T follicular helper cell (primary cell): ENCODE measurements around the gene TMEM208.

Experiments used
- DNase-seq: peaks from one replicate; pipeline ENCODE4 v3.0.0-alpha.2; 2020; ENCODE audit warnings: low read depth

TMEM208 gene

DNA sequence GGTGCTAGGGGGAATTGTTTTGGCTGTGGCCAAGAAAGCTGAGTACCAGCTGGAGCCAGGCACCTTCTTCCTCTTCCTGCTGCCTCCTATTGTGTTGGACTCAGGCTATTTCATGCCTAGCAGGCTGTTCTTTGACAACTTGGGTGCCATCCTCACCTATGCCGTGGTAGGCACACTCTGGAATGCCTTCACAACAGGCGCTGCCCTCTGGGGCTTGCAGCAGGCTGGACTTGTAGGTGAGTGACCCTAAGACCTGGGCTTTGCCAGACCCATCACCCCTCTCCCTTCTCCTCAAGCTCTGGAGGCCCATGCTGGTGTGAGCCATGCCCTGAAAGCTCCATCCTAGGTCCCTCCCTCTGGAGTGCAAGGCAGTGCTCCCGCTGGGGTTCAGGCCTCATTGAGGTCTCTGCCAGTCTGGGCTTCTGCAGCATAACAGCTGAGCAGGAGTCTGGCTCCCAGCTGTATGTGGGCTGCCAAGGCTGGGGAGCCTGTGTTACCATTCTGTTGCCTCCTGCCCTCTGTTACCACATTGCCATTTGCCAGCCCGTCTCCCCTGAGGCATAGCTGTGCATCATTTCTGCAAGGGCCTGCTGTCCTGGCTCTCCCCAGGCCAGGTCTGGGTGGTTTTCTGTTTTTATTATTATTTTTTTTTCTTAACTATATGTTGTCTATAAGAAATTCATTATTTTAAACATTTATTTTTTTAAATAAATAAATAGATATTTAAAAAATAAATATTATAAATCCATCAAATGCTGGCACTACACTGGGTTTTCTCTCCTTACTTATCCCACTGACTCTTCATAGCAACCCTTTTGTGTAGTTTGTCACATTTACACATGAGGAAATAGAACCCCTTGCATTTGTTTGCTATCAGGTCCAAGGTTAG lies 25.9 kb downstream of the TMEM208 start:
- no peak for DNase-seq

DNA sequence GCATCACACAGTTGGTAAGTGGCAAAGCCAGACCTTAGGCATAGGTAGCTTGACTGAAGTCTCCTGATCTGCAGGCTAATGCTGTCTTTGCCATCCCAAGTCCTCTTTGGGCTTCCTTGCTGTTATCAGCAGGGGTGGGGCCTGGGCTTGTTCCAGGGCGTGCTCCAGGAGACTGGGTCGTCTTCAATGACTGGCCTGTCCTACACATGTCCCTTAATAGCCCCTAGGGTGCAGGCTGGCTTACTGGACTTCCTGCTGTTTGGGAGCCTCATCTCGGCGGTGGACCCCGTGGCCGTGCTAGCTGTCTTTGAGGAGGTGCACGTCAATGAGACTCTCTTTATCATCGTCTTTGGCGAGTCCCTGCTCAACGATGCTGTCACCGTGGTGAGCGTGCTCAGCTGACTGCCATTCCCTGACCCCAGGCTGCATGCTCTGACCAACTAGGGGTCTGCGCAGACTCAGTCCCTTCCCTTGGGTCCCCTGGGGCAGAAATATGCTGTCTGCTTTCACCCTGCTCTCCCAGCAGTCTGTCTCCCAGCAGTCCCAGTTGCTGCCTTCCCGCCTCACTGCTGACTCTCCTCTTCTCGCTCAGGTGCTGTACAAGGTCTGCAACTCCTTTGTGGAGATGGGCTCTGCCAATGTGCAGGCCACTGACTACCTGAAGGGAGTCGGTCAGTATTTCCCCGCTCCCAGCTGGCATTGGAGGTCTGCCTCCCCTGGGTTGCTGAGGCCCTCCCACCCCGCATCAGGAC lies 28.0 kb downstream of the TMEM208 start:
- DNase-seq, result no peak

DNA sequence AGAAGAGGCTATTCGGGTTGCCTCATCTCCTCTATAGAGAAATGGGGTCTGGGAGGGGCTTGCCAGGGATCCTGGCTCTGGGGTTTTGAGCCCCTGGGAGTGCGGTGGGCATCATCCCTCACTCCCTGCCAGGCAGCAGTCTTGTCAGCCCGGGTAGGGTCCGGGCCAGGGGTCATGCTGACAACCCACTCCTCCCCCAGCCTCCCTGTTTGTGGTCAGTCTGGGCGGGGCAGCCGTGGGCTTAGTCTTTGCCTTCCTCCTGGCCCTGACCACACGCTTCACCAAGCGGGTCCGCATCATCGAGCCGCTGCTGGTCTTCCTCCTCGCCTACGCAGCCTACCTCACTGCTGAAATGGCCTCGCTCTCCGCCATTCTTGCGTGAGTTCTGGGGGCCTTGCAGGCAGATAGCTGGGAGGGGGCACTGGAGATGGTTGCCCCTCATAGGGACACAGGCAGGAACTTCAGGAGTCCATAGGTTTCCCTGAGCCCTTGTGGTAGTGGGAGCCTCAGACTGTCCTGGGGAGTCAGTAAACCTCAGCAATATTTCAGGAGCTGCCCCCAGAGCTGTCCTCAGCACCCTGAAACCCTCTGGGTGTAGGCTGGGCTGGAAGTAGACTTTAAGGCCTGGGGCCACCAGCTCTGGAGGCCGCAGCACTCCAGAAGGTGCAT lies 28.8 kb downstream of the TMEM208 start:
- DNase-seq, result no peak

DNA sequence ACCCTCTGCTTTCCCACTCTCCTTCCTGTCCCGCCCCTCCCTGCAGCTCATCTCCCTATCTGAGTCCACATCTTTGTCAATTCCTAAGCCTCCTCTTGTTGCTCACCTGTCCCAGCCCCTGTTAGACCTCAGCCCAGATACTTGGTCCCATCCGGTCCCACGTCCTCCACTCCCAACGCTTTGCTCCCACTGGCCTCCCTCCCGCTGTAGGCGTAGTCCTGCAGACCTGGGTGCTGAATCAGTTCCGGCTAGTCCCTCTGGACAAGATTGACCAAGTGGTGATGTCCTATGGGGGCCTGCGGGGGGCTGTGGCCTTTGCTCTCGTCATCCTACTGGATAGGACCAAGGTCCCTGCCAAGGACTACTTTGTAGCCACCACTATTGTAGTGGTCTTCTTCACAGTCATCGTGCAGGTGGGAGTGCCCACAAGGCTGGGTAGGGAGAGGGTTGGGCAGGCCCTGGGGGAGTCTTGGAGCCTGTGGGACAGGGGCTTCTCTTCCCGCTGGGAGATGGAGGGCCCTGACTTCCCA lies 29.8 kb downstream of the TMEM208 start:
- DNase-seq, result no peak

DNA sequence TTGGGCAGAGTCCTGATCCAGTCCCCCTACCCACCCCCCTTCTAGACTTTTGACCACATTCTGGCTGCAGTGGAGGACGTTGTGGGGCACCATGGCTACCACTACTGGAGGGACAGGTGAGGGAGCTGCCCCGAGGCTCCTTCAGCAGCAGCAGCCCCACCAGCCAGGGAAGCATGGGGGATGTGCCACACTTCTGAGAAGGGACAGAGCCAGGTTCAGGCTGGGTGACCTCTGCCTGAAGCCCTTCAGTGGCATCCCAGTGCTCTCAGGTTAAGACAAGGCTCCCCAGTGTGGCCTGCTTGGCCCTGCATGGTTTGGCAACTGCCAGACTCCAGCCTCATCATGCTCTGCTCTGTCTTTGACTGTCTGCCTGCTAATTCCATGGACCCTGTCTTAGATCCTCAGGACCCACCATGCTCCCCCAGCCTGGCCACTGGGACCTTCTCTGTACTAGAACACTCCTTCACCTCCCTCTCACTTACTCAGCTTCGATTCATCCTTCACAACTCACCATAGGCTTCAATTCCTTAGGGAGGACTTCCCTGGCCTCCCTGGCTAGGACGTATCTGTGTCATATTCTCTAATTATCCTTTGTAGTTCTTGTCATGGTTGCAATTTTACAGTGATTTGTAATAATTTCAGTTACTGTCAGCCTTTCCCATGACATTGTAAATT lies 30.7 kb downstream of the TMEM208 start:
- no peak for DNase-seq

DNA sequence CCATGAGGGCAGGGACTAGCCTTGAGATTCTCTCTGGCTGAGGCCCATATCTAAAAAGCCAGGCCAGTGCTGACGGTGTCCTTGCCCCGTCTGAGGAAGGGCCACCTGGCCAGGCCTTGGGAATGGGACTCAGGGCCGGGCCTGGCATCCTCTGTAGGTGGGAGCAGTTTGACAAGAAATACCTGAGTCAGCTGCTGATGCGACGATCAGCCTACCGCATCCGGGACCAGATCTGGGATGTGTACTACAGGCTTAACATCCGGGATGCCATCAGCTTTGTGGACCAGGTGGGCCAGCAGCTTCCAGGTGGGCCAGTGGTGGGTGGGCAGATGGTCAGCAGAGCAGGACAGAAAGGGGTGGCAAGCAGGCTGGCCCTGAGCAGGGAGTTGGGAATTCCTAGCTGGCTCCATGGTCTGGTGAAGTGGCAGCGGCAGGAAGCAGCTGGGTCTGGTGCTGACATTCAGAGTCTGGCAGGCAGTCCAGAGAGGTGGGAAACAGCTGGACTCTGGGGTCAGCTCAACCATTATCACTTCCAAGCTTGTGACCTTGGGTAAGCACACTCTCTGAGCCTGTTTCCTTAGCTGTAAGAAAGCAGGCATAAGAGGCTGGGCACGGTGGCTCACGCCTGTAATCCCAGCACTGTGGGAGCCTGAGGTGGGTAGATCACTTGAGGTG lies 31.4 kb downstream of the TMEM208 start:
- DNase-seq, result no peak

DNA sequence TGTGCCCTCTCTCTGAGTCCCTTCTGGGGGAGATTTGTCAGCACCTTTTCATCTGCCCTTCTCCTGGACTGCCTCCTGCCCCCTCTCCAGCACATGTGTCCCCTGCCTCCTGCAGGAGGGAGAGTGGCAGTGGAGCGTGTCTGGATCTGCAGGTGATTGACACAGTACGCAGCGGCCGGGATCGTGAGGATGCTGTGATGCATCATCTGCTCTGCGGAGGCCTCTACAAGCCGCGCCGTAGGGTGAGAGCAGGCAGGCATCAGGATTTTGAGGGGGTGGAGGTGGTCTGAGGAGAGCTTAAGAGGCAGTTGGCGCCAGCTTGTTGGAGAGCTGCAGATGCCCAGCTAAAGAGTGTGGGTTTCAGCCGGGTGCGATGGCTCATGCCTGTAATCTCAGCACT lies 32.8 kb downstream of the TMEM208 start:
- no peak for DNase-seq

DNA sequence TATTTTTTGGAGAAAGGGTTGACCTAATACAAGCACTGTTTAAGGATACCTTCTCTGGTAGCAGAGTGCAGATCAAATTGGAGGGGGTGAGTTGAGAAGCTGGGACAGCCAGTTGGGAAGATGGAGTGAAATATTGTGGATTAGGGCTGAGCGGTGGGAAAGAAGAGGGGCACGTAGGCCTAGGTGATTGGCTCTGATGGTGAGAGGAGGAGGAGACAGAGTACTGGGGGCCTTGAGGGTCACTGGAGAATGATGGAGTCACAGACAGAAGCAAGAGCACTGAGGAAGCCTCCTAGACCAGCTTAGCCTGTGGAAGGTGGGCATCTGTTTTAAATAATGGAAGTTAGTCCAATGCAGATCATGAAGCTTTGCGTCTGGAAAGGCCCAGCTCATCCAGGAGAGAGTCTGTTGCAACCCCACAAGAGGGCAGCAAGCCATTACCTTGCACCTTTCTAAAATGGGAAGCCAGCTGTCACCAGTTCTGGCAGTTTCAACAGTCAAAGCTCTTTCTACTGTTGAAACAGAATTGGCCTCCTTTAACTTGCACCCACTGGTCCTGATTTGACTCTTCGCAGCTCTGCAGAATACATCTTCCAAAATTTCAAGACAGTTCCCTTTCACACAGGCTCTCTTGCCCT lies 33.6 kb downstream of the TMEM208 start:
- DNase-seq, result no peak

DNA sequence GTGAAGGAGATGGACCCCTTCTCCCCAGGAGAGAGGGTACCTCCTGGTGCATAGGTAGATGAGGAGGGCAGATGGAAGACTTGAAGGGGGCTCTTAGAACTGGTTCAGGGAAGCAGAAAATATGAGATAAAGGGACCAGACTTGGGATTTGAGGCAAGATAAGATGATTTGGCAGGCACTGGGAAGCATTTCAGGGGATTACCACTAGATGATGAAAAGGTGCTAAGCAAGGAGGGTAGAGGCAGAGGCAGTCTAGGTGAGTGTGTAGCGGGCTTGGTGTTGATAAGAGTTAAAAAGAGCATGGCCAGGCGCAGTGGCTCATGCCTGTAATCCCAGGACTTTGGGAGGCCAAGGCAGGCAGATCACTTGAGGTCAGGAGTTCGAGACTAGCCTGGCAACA lies 36.3 kb downstream of the TMEM208 start:
- no peak for DNase-seq

DNA sequence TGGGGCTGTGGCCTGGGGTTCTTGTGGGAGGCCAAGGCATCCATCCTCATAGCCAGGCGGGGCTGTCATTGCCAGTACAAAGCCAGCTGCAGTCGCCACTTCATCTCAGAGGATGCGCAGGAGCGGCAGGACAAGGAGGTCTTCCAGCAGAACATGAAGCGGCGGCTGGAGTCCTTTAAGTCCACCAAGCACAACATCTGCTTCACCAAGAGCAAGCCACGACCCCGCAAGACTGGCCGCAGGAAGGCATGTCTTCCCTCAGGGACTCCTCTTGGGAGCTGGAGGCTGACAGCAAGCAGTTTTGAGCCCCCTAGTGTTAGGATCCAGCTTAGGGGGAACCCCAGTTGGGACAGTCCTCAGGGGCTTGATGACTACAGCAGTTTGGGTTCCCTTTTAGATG lies 37.3 kb downstream of the TMEM208 start:
- no peak for DNase-seq

DNA sequence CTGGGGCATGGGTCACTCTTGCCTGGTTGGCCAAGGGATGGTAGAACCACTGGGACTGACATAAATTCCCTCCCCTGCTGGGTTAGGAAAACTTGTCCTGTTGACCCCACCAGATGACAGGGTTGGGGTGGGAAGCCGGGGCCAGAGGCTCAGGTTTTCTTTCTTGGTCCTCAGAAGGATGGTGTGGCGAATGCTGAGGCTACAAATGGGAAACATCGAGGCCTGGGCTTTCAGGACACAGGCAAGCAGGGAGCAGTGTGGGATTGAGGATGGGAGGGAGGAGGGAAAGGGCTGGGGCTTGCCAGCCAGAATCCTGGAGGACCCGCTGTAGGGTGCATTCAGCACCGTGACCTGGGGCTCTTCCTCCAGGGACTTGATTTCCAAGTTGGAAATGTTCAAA lies 37.9 kb downstream of the TMEM208 start:
- DNase-seq, result no peak

DNA sequence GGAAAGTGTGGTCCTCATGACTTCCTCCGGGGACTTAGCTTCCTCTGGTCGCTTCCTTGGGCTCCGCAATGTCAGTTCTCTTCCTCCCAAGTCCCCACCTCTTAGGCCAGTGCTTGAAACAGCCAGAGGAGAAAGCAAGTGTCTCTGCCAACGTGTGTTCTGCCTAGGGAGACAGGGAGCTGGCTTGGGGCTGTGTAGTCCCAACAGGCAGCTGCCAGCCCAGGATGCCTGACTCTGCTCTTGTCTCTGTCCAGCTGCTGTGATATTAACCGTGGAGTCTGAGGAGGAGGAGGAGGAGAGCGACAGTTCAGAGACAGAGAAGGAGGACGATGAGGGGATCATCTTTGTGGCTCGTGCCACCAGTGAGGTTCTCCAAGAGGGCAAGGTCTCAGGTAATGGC lies 38.9 kb downstream of the TMEM208 start:
- DNase-seq, result no peak

DNA sequence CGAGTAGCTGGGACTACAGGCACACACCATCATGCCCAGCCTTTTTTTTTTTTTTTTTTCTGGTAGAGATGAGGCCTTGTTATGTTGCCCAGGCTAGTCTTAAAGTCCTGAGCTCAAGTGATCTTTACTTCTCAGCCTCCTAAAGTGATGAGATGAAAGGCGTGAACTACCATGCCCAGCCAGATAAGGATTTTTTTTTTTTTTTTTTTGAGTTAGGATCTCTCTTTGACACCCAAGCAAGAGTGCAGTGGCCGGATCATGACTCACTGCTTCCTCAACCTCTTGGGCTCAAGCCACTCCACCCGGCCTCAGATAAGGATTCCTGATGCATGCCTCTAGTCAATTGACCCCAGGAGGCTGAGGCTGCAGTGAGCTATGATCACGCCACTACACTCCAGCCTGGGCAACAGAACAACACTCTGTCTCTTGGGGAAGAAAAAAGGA lies 41.2 kb downstream of the TMEM208 start:
- DNase-seq, result no peak

DNA sequence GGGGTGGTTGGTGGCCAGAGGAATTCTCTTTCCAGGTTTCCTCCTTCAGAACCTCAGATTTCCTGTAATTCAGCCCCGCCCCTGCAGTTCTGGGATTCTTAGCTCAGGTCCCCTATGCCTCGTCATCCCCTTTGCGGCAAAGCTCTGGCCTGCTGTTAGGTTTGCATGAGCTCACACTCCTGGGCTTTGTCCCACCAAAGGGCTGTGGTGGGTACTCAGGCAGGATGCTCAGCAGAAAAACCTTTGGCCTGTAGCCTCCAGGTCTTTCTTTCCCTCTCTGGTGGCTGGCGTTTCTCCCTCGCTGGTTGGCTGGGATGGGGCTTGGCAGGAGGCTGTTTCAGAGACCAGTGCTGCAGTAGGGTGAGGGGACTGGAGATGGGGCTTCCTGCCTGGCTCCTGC lies 42.8 kb downstream of the TMEM208 start:
- no peak for DNase-seq

DNA sequence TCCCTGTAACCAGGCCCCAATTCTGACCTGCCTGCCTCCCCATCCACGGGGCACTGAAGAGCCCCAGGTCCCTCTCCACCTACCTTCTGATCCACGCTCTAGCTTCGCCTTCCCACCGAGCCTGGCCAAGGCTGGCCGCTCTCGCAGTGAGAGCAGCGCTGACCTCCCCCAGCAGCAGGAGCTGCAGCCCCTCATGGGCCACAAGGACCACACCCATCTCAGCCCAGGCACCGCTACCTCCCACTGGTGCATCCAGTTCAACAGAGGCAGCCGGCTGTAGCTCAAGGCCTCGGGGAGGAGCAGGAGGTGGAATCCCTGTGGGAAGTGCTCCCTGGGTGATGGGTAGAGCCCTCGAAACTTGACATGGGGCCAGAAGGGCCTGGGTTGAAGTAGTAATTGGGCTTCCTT lies 44.0 kb downstream of the TMEM208 start:
- no peak for DNase-seq

DNA sequence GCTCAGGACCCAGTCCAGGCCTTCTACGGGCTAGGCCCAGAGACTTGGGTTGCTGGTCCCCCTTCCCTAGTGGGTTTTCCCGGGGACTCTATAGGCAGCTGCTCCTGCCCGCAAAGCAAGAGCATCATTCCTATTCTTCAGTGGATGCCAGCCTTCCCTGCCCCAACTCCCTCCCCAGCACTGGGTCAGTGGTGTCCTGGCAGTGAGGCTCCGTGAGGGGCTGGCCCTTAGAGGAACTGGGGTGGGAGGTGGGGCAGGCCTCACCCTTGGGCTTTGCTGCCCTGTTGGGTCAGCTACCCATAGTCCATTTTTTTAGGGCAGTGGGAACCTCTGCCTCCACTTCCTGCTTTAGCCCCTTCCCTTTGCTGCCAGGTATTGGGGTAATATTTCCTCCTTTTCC lies 44.5 kb downstream of the TMEM208 start:
- no peak for DNase-seq

DNA sequence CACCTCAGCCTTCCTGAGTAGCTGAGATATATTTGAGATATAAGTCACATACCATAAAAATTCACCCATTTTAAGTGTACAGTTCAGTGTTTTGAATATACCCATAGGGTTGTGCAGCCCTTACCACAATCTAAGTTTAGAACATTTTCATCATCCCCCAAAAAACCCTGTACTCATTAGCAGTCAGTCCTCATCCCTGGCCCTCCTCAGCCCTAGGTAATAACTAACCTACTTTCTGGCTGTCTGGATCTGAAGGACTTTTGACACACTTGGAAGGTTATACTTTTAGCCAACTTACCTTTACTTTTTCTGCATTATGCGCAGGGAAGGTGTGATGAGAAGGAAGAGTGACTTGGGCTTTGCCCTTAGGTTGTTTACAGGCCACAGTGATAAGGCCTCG lies 48.4 kb downstream of the TMEM208 start:
- no peak for DNase-seq

DNA sequence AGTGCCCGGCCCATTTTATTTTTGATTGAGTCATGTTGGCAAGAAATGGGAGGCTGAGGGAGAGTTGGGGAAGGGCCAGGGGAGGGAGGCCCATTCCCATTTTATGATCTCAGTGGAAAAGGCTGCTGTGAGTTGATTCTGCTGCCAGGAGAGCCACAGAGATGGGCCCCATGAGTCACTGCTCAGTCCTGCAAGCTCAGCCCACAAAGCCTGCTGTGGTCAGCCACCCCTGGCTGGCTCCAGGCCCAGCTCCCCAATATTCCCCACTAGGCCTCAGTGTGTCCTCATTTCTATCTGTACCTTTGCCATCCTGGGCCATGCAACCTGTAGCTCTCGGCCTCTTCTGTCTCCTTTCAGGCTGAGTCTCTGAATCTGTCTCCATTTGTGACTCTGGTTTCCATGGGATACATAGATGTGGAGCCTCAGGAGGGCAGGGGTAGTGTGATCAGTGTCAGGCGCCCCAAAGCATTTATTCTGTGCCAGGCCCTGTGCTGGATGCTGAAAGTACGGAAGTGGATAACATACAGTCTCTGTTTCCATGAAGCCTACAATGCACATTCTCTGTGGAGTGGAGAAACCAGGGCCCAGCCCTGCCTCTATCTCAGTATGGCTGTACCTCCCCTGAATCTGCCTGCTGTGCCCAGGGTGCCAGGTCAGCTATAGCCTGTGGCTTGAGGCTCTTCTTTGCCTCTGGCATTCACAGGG lies 50.5 kb downstream of the TMEM208 start:
- no peak for DNase-seq

DNA sequence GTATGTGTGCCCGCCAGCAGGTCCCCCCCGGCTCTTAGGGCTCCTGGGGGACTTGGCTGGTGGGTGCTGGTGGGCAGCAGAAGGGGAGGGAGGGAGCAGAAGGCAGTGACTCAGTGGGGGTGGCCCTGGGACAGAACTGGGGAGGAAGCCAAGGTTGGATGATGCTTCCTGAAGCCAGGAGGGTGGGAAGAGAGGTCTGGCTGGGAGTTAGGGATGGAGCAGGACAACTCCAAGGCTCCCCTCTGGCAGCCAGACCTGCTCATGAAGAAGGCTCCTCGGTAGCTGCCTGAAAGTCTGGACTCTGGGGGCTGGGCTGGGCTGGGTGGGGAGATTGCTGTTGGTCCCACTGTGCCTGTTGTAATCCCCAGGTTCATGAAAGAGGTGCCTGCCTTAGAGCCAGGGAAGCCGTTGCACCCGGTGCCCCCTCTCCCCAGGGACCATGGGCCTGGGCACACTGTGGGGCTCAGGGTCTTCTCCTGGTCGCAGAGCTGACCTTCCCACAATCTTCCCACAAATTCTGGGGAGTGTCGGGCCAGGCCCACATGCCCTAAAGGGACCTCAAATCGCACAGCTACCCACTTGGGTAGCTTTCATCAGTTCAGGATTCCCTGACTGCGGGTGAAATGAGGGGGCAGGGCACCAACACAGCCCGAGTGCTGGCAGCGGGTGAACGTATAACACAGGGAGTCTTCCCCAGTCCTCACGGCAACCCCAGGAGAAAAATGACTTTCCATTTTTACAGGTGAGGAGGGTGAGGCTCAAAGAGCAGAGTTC lies 51.3 kb downstream of the TMEM208 start:
- no peak for DNase-seq
